Trophoblast cell (in vitro differentiated cells and primary cell): ENCODE measurements around the gene CASTOR1.
A peak's percentile ranks its signal among the peaks of the same experiment; 100 is the strongest.

Experiments used
- DNase-seq, 2 donors: peaks; one replicate each; pipeline ENCODE4 v3.0.0-alpha.2; 2016
- H2AFZ ChIP-seq: 2 replicates; pipeline ENCODE4 v1.6.1; 2013; ENCODE audit warnings: low read length, moderate library complexity, mild to moderate bottlenecking; ENCODE audit not compliant: insufficient read depth, poor library complexity
- H2AK5ac ChIP-seq: 2 replicates; pipeline ENCODE4 v1.6.1; 2013; ENCODE audit warnings: mild to moderate bottlenecking, low read length
- H2BK120ac ChIP-seq: 2 replicates; pipeline ENCODE4 v1.6.1; 2013; ENCODE audit warnings: low read length, mild to moderate bottlenecking, moderate library complexity; ENCODE audit not compliant: insufficient read depth, poor library complexity
- H2BK12ac ChIP-seq: 2 replicates; pipeline ENCODE4 v1.6.1; 2013; ENCODE audit warnings: mild to moderate bottlenecking, low read length, moderate library complexity
- H2BK5ac ChIP-seq: 2 replicates; pipeline ENCODE4 v1.6.1; 2013; ENCODE audit warnings: low read length, low read depth, moderate library complexity, mild to moderate bottlenecking; ENCODE audit not compliant: poor library complexity
- H3K14ac ChIP-seq: 2 replicates; pipeline ENCODE4 v1.6.1; 2013; ENCODE audit warnings: mild to moderate bottlenecking, low read length
- H3K18ac ChIP-seq: 2 replicates; pipeline ENCODE4 v1.6.1; 2013; ENCODE audit warnings: mild to moderate bottlenecking, low read length
- H3K23ac ChIP-seq: 2 replicates; pipeline ENCODE4 v1.6.1; 2013; ENCODE audit warnings: low read length
- H3K27ac ChIP-seq: 2 replicates; pipeline ENCODE4 v1.5.1; 2013; ENCODE audit warnings: low read depth, mild to moderate bottlenecking, inconsistent platforms, low read length, moderate library complexity
- H3K27me3 ChIP-seq: 2 replicates; pipeline ENCODE4 v1.6.1; 2013; ENCODE audit warnings: inconsistent platforms, mild to moderate bottlenecking, low read length, moderate library complexity; ENCODE audit not compliant: insufficient read depth
- H3K36me3 ChIP-seq, 2 experiments: 1 replicate in 1 of 2; 2 replicates in 1 of 2; pipeline ENCODE4 v1.6.1; 2013; ENCODE audit warnings: low read length in 2 of 2, mild to moderate bottlenecking in 2 of 2, moderate library complexity in 1 of 2; ENCODE audit not compliant: insufficient read depth in 2 of 2, control insufficient read depth in 1 of 2
- H3K4ac ChIP-seq: 2 replicates; pipeline ENCODE4 v1.6.1; 2013; ENCODE audit warnings: low read depth, mild to moderate bottlenecking, low read length, moderate library complexity
- H3K4me1 ChIP-seq, 2 experiments: 1 replicate in 1 of 2; 2 replicates in 1 of 2; pipeline ENCODE4 v1.6.1; 2013; ENCODE audit warnings: low read length in 2 of 2, mild to moderate bottlenecking in 2 of 2, moderate library complexity in 1 of 2; ENCODE audit not compliant: insufficient read depth in 2 of 2, control insufficient read depth in 1 of 2
- H3K4me2 ChIP-seq: 2 replicates; pipeline ENCODE4 v1.6.1; 2013; ENCODE audit warnings: inconsistent platforms, mild to moderate bottlenecking, low read length, moderate library complexity
- H3K4me3 ChIP-seq: 2 replicates; pipeline ENCODE4 v1.5.1; 2013; ENCODE audit warnings: mild to moderate bottlenecking, low read depth, low read length, inconsistent platforms
- H3K79me1 ChIP-seq: one replicate; pipeline ENCODE4 v1.6.1; 2013; ENCODE audit warnings: low read length
- H3K79me2 ChIP-seq: 2 replicates; pipeline ENCODE4 v1.6.1; 2013; ENCODE audit warnings: low read length, mild to moderate bottlenecking; ENCODE audit not compliant: control insufficient read depth, insufficient read depth, poor library complexity
- H3K9ac ChIP-seq: 2 replicates; pipeline ENCODE4 v1.6.1; 2013; ENCODE audit warnings: mild to moderate bottlenecking, low read length
- H3K9me3 ChIP-seq: 2 replicates; pipeline ENCODE4 v1.6.1; 2013; ENCODE audit warnings: low read depth, mild to moderate bottlenecking, control low read depth, inconsistent platforms, low read length; ENCODE audit not compliant: insufficient read depth
- H4K12ac ChIP-seq: 2 replicates; pipeline ENCODE4 v1.6.1; 2013; ENCODE audit warnings: low read depth, mild to moderate bottlenecking, low read length, moderate library complexity
- H4K8ac ChIP-seq: 2 replicates; pipeline ENCODE4 v1.6.1; 2013; ENCODE audit warnings: low read depth, mild to moderate bottlenecking, low read length, moderate library complexity
- H4K91ac ChIP-seq: one replicate; pipeline ENCODE4 v1.6.1; 2013; ENCODE audit warnings: low read depth, mild to moderate bottlenecking, low read length, moderate library complexity
- WGBS: extraction: QIAGEN DNeasy Blood & Tissue Kit; methylation state at CpG from one replicate; pipeline ENCODE4 v1.1.7; 2013; ENCODE audit warnings: missing lambda C conversion rate; ENCODE audit not compliant: insufficient read length, insufficient coverage; ENCODE audit errors: extremely low coverage; 5-methylcytosine and 5-hydroxymethylcytosine counted together

The CASTOR1 gene

DNA sequence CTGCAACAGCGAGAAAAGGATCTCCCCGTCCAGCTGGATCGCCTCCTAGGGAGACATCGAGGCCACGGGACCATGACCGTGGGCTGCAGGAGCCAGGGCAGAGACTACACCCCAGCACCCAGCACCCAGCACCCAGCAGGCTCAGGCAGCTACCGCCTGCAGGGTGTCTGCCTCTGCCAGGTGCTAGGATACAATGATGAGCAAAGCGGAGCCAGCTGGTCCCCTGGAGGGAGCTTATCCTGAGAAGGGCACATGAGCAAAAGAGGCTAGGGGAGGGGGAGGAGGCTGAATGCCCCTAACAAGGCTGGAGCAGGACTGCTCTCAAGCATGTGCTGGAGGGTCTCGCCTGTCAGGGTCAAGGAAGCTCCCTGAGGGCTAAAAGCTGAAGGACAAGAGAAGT is 4.8 kb upstream of the CASTOR1 start:
- no peak overlapping the region for H2AFZ ChIP-seq
- no peak for DNase-seq
- H2AK5ac ChIP-seq: no peak overlapping the region
- H3K4me3 ChIP-seq: no peak overlapping the region
- H3K79me2 ChIP-seq: peaks cover 6% of the 10 kb centered on the region
- H3K9ac ChIP-seq: no peak overlapping the region
- no CpG with 5 or more reads among the region's 9 CpGs for WGBS
- no peak overlapping the region for H4K91ac ChIP-seq
- H3K18ac ChIP-seq: no peak overlapping the region
- no peaks in the 10 kb centered on the region for H3K9me3 ChIP-seq
- H3K4me2 ChIP-seq: no peak overlapping the region
- no peak overlapping the region for H2BK5ac ChIP-seq
- H2BK12ac ChIP-seq: no peak overlapping the region
- H3K27ac ChIP-seq: no peak overlapping the region
- H3K79me1 ChIP-seq: peaks cover 14% of the 10 kb centered on the region
- no peak overlapping the region for H4K8ac ChIP-seq
- no peak overlapping the region for H3K23ac ChIP-seq
- no peak overlapping the region for H2BK120ac ChIP-seq
- H3K36me3 ChIP-seq: peaks cover 73 to 74% of the 10 kb centered on the region in 2 experiments
- H3K27me3 ChIP-seq: no peaks in the 10 kb centered on the region
- peaks cover 35 to 41% of the 10 kb centered on the region in 2 experiments for H3K4me1 ChIP-seq
- peak overlapping the region; percentile 9 for H4K12ac ChIP-seq
- H3K4ac ChIP-seq: no peak overlapping the region
- H3K14ac ChIP-seq: no peak overlapping the region

GRCh38 chr22:30293026-30293425 is 3.7 kb upstream of the CASTOR1 start:
- no peak overlapping the region for H4K91ac ChIP-seq
- no peak overlapping the region for H3K9ac ChIP-seq
- H3K4me2 ChIP-seq: no peak overlapping the region
- DNase-seq: no peak
- no peaks in the 10 kb centered on the region for H3K27me3 ChIP-seq
- no peak overlapping the region for H3K27ac ChIP-seq
- no peak overlapping the region for H3K14ac ChIP-seq
- H3K36me3 ChIP-seq: peaks cover 65 to 68% of the 10 kb centered on the region in 2 experiments
- H3K18ac ChIP-seq: no peak overlapping the region
- no peak overlapping the region for H2BK5ac ChIP-seq
- H3K79me1 ChIP-seq: peaks cover 17% of the 10 kb centered on the region
- no peak overlapping the region for H2AFZ ChIP-seq
- H3K23ac ChIP-seq: no peak overlapping the region
- H3K4ac ChIP-seq: no peak overlapping the region
- no peak overlapping the region for H2BK12ac ChIP-seq
- H2AK5ac ChIP-seq: no peak overlapping the region
- H3K4me1 ChIP-seq: peaks cover 31 to 40% of the 10 kb centered on the region in 2 experiments
- peaks cover 6% of the 10 kb centered on the region for H3K79me2 ChIP-seq
- H2BK120ac ChIP-seq: no peak overlapping the region
- H4K12ac ChIP-seq: no peak overlapping the region
- H3K9me3 ChIP-seq: no peaks in the 10 kb centered on the region
- WGBS: no CpG with 5 or more reads among the region's 7 CpGs
- H3K4me3 ChIP-seq: no peak overlapping the region
- no peak overlapping the region for H4K8ac ChIP-seq

GRCh38 chr22:30292069-30292970 is 3.0 kb upstream of the CASTOR1 start:
- peaks cover 6% of the 10 kb centered on the region for H3K79me2 ChIP-seq
- H3K9me3 ChIP-seq: no peaks in the 10 kb centered on the region
- H3K9ac ChIP-seq: no peak overlapping the region
- no peak overlapping the region for H3K4ac ChIP-seq
- no peak overlapping the region for H4K8ac ChIP-seq
- no peak overlapping the region for H3K4me2 ChIP-seq
- H2BK5ac ChIP-seq: no peak overlapping the region
- H3K36me3 ChIP-seq: peaks cover 58 to 61% of the 10 kb centered on the region in 2 experiments
- H2AK5ac ChIP-seq: no peak overlapping the region
- no peak overlapping the region for H4K12ac ChIP-seq
- DNase-seq: no peak
- no peak overlapping the region for H3K23ac ChIP-seq
- no peak overlapping the region for H2BK120ac ChIP-seq
- no CpG with 5 or more reads among the region's 18 CpGs for WGBS
- no peak overlapping the region for H2AFZ ChIP-seq
- H3K18ac ChIP-seq: no peak overlapping the region
- no peak overlapping the region for H4K91ac ChIP-seq
- no peaks in the 10 kb centered on the region for H3K27me3 ChIP-seq
- H3K14ac ChIP-seq: no peak overlapping the region
- no peak overlapping the region for H3K27ac ChIP-seq
- H3K79me1 ChIP-seq: peaks cover 14% of the 10 kb centered on the region
- H3K4me1 ChIP-seq: peaks cover 24 to 33% of the 10 kb centered on the region in 2 experiments
- H3K4me3 ChIP-seq: no peak overlapping the region
- H2BK12ac ChIP-seq: no peak overlapping the region

GRCh38 chr22:30291058-30291892 is 2.0 kb upstream of the CASTOR1 start:
- H3K4me3 ChIP-seq: no peak overlapping the region
- H3K4ac ChIP-seq: no peak overlapping the region
- no peak overlapping the region for H3K18ac ChIP-seq
- peak overlapping the region; percentile 1 for H4K91ac ChIP-seq
- H4K8ac ChIP-seq: no peak overlapping the region
- peak overlapping the region; percentile 12 for H4K12ac ChIP-seq
- no CpG with 5 or more reads among the region's 13 CpGs for WGBS
- H3K79me1 ChIP-seq: peaks cover 10% of the 10 kb centered on the region
- no peak overlapping the region for H2BK5ac ChIP-seq
- H2BK12ac ChIP-seq: no peak overlapping the region
- H3K23ac ChIP-seq: no peak overlapping the region
- peaks cover 55 to 58% of the 10 kb centered on the region in 2 experiments for H3K36me3 ChIP-seq
- H2BK120ac ChIP-seq: no peak overlapping the region
- DNase-seq: peak; percentile 38 to 39
- no peak overlapping the region for H3K14ac ChIP-seq
- no peak overlapping the region for H2AK5ac ChIP-seq
- H3K27ac ChIP-seq: peak overlapping the region; percentile 37
- no peaks in the 10 kb centered on the region for H3K9me3 ChIP-seq
- peaks cover 24 to 27% of the 10 kb centered on the region in 2 experiments for H3K4me1 ChIP-seq
- H3K79me2 ChIP-seq: peaks cover 6% of the 10 kb centered on the region
- H3K9ac ChIP-seq: no peak overlapping the region
- H3K4me2 ChIP-seq: no peak overlapping the region
- H3K27me3 ChIP-seq: no peaks in the 10 kb centered on the region
- H2AFZ ChIP-seq: no peak overlapping the region
